Hematopoietic multipotent progenitor cell (in vitro differentiated cells): ENCODE measurements around the gene TMEM231. TPM values are rescaled to one million over a fixed set of nuclear protein-coding genes. Genes with fewer than 3 reads are reported as not detected.
A peak's percentile ranks its signal among the peaks of the same experiment; 100 is the strongest.
"Not testable (repeated sequence)": the region's sequence is repeated elsewhere in the genome, so short reads cannot be mapped to it uniquely, and the experiment has no call there.

ENCODE experiments used
- DNase-seq, 3 donors: peaks; one replicate each; pipeline ENCODE4 v3.0.0-alpha.2; 2011 to 2015; ENCODE audit warnings: low read depth in 2 of 3, low spot score in 2 of 3
- total RNA-seq: library from RNA; depleted of rRNA; stranded (reverse); fragments of >200 nt; gene quantifications from one replicate; pipeline ENCODE4 v1.2.3, GENCODE V29; 2012

TMEM231 gene
- total RNA-seq, result 21.8 TPM

- DNase-seq, result peak; percentile 81 to 95 (median 91)
Measured at GRCh38 chr16:75555707-75556430, at the start of gene TMEM231. TMEM231 (minus strand) TSS chr16:75556252; CDS start chr16:75556209, 43 bp downstream.

GRCh38 chr16:75603241-75603640 lies 47.2 kb upstream of the TMEM231 start:
- no peak for DNase-seq

- DNase-seq, result no peak
Measured at GRCh38 chr16:75599452-75600277, 43.6 kb upstream of the TMEM231 start.

- peak in 2 of 3 donors; percentile 76 to 86 for DNase-seq
Measured at GRCh38 chr16:75593825-75594820, 38.1 kb upstream of the TMEM231 start.

GRCh38 chr16:75593308-75593707 lies 37.3 kb upstream of the TMEM231 start:
- DNase-seq, result no peak

DNA sequence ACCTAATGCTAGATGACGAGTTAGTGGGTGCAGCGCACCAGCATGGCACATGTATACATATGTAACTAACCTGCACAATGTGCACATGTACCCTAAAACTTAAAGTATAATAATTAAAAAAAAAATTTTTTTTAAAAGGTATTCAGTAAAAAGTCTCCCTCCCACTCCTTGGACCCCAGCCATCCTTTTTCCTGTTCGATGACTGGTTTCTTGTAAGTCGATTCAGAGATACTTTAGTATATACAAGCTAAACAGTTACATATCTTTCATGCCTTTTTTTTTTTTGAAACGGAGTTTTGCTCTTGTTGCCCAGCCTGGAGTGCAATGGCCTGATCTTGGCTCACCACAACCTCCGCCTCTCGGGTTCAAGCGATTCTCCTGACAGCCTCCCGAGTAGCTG lies 35.9 kb upstream of the TMEM231 start:
- DNase-seq, result not testable (repeated sequence)

DNA sequence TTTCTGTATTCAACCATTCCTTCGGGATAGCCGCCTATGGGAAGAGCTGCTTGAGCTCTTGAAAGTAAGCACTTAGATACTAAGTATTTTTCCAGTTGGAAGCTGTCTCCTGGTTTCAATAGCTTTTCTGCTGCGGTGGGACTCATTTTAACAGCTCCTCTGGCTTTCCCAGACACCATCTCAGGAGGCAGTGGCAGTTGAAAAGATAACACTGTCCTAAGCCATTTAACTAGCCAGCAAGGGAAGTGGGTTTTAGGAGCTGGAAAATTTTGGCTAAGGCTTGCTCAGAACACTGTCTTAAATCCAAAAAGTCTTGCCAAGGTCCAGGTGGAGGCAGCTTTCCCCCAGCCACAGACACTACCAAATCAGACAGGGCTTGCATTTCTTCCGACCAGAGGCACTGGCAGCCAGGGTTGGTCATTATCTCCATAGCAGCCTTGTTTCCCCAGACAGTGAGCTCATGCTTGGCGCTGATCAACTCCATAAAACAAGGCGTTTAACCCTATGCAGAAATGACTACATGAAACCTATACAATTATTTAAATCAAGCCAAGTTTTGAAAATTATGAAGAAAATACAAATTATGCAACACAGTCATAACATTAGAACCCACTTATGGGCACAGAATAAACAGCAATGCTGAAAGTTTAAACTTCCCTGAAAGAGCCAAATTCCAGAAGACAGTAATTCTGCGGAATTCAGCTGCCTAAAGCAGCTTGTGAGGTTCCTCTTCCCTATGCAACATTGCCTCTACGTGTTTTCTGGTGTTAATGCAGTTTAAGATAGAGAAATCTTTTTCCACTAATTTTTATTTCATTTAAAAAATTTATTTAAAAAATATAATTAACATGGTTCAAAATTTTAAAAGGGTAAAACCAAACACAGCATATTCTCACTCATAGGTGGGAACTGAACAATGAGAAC lies 35.1 kb upstream of the TMEM231 start:
- no peak for DNase-seq

DNA sequence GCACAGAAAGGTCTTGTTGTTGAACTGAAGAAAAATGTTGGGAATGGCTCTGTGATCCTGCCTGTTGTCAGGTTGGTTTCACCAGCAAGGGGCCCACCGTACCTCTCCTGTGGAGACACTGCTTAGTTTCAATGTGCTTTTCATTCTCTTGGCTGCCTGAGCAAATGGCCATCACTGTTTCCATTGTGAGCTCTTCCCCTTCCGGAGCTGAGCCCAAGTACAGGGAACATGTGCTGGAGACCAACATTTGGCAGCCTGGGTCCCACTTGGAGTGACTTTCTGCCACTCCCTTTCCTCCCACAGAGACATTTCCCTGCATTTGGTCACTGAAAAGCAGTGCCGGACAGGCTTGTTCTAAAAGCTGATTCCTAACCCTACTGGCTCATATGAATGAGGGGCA lies 33.3 kb upstream of the TMEM231 start:
- no peak for DNase-seq

DNA sequence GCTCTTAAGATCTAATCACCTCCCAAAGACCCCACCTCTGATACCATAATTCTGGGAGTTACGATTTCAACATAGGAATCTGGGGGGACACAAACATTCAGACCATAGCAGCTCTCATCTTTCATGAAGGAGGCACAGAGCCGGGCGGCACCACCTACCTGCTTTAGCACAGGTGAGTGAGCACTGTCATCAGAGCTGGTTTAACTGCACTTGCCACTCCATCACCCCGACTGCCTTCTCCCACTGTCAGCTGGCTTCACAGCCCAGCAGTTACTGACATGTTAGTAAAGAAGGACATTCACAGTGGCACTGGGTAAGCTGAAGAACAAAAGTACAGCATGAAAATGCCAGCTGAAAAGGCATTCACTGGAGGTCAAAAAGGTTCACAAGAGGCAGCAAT lies 32.7 kb upstream of the TMEM231 start:
- DNase-seq, result no peak

GRCh38 chr16:75584108-75584507 lies 28.1 kb upstream of the TMEM231 start:
- no peak for DNase-seq

DNA sequence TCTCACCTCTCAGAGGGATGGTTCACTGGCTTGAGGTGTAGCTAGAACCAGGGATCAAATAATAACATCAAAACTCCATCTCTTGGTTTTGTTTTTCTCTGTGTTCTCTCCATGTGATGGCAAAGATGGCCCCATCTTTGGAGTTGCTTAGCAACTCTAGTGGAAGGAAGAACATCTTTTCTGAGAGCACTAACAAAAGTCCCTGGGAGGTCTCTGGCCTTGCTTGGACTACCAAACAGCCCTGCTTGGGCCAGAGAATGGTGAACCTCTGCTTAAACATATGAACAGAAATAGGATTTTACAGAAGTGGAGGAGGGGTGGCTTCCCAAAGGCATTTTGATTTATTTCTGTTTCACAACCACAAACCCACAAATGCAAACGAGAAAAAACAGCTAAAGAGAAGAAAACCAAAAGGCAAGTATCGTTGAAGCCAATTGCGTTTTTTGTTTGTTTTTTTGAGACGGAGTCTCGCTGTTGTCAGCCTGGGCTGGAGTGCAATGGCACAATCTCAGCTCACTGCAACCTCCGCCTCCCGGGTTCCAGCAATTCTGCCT lies 23.3 kb upstream of the TMEM231 start:
- peak in 2 of 3 donors; percentile 43 to 80 for DNase-seq

DNA sequence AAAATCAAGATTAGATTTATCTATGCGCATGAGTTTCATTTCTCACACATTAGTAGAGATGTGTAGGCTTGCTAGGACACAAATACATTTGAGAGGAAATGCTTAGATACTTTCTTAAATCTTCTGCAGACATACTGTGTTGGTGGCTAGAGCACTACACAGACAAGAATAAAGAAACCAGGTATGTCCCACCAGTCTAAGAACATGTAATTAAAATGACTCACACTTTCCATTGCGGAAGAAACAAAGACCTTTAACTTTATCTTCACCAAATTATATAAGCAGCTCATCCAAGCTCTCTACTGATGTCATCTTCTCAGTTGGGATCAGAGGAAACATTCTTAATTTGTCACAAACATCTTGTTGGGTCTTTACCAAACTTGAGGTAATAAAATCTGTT lies 22.7 kb upstream of the TMEM231 start:
- DNase-seq, result no peak

DNA sequence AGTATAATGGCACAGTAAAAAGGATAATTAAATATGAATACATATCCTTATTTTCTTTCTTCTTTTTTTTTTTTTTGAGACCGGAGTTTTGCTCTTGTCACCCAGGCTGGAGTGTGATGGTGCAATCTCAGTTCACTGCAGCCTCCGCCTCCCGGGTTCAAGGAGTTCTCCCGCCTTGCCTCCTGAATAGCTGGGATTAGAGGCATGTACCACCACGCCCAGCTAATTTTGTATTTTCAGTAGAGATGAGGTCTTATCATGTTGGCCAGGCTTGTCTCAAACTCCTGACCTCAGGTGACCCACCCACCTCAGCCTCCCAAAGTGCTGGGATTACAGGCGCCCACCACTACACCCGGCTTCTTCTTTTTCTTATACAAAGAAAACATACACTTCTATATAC lies 22.2 kb upstream of the TMEM231 start:
- DNase-seq, result no peak

DNA sequence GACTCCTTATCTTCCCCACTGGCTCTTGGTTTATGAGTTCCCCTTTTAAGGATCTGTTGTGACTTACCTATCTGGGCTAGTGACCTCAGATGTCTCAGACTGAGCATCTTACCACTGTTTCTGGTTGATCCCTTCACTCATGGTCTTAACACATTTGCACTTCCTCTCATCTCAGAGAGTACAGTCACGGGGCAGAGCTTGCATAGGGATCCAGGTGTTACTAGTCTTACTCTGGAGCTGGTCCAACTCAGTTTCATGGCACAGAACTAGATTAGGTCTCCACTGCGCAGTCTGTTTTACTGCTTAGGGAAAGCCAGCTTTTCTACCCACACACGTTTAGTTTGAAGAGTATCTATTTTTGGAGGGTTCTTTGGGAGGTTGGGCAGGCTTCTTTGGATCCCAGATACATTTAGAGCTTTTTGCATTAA lies 20.3 kb upstream of the TMEM231 start:
- DNase-seq, result no peak

DNA sequence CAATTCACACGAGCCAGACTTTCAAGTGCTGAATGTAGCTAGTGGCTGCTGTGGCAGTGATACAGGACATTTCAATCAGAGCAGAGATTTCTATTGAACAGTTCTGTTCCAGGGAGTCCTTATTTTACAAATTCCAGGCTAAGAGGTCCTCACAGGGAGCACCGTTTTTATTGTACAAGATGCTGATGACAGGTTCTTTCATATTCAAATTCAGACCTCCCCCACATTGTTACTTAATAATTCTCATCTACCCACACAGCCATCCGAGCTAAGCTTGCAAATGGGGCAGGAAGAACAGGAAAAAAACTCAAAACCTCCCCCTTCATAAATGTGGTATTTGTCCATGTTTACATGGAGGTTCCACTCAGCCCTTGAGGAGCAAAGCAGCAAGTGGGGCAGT lies 19.9 kb upstream of the TMEM231 start:
- no peak for DNase-seq

- no peak for DNase-seq
Measured at GRCh38 chr16:75573955-75574354, 17.9 kb upstream of the TMEM231 start.

DNA sequence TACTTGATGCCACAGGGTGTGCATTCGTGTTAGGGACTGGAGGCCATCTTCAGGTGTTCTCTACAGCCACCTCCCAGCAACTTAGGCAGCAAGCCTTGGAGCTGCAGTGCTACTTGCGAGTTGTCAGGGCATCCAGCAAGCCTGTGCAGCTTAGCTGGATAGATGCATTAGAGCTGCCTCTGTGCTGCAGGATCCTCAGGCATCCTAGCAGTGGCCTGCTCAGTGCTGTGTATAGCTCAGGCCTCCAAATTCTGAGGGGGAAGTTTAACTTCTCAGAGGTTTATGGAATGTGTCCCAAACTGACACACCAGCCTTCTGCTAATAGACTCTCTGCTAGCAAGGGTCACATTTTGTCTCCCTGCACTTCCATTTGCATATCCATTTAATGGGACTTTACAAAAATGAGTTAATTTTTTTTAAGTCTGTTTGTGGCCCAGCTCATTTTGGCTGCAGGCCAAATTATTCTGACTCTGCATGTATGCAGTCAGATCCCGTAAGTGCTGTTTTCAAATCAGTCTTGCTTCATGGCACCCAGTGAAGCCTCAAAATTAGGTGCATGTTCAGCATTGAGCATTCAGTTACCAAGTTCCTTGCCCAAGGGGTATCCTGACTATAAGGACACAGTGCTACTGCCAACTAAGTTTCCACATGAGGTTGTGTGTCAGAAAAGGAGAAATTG lies 17.0 kb upstream of the TMEM231 start:
- DNase-seq, result peak in 1 of 3 donors; percentile 30

GRCh38 chr16:75570396-75571065 lies 14.5 kb upstream of the TMEM231 start:
- DNase-seq, result no peak
